Measurements from ENCODE around the gene TMEM63B.

DNA sequence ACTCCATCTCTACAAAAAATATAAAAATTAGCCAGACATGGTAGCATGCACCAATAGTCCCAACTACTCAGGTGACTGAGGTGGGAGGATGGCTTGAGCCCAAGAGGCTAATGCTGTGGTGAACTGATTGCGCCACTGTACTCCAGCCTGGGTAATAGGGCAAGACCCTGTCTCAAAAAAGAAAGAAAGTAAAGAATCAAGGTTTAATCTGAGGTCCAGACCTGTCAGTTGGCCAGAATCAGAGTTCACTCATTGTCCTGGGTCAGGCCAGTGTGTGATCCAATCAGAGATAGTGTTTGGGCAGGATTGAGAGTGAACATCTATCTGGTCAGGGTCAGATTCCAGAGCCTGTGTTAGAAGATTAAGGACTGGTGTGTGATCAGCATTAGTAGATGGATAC, 15.5 kb downstream of the TMEM63B start:
- TF ChIP-seq, protein P1, sequence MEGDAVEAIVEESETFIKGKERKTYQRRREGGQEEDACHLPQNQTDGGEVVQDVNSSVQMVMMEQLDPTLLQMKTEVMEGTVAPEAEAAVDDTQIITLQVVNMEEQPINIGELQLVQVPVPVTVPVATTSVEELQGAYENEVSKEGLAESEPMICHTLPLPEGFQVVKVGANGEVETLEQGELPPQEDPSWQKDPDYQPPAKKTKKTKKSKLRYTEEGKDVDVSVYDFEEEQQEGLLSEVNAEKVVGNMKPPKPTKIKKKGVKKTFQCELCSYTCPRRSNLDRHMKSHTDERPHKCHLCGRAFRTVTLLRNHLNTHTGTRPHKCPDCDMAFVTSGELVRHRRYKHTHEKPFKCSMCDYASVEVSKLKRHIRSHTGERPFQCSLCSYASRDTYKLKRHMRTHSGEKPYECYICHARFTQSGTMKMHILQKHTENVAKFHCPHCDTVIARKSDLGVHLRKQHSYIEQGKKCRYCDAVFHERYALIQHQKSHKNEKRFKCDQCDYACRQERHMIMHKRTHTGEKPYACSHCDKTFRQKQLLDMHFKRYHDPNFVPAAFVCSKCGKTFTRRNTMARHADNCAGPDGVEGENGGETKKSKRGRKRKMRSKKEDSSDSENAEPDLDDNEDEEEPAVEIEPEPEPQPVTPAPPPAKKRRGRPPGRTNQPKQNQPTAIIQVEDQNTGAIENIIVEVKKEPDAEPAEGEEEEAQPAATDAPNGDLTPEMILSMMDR (conservative IDR thresholded peaks at IDR 0.05 in 1 of 2, IDR thresholded peaks at IDR 0.05 in 1 of 2; ENCODE audit: extremely low read depth in 1 of 2, insufficient read depth in 1 of 2, low read depth in 1 of 2, low read length in 2 of 2) = no peak
- TF ChIP-seq EZH2 (IDR thresholded peaks at IDR 0.05; ENCODE audit: borderline replicate concordance, low read length) = no peak

Data from mammary epithelial cell (primary cell).